GM12875 (cell line): Measurements from ENCODE around the gene CAPN8.

Source experiments
- H3K4me3 ChIP-seq: one replicate; pipeline ENCODE4 v1.5.1; 2011; ENCODE audit warnings: low read depth, low read length, control low read depth
- CTCF ChIP-seq: IDR thresholded peaks from 2 replicates; pipeline ENCODE4 v1.5.1; 2011; ENCODE audit warnings: low read depth, mild to moderate bottlenecking, control low read depth, inconsistent platforms, low read length, moderate library complexity, borderline replicate concordance; ENCODE audit not compliant: insufficient read depth

CAPN8 gene

GRCh38 chr1:223617323-223618070, 48.0 kb downstream of the CAPN8 start:
- H3K4me3 ChIP-seq = no peak overlapping the region
- TF ChIP-seq CTCF = no peak

DNA sequence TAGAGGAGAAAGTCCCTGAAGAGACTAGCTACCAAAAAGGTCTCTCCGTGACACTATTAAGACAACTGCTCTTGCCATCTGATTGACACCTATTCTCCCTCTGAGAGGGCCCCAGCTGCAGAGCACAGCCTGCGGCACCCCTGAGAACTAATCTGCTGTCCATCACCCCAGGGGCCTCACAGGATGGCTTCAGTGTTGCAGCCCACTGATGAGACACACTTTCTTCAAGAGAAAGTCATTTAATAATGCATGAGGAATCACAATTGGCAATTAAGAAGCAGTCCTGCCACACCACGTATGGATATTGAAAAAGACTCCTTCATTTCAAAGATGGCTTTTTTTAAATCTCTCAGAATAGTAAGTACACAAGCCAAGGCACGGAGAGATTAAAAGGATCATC, 48.9 kb downstream of the CAPN8 start:
- H3K4me3 ChIP-seq = no peak overlapping the region
- no peak for TF ChIP-seq CTCF

GRCh38 chr1:223611936-223612335, 53.6 kb downstream of the CAPN8 start:
- H3K4me3 ChIP-seq = no peak overlapping the region
- TF ChIP-seq CTCF = no peak

GRCh38 chr1:223609977-223610376, 55.5 kb downstream of the CAPN8 start:
- no peak overlapping the region for H3K4me3 ChIP-seq
- TF ChIP-seq CTCF = no peak

DNA sequence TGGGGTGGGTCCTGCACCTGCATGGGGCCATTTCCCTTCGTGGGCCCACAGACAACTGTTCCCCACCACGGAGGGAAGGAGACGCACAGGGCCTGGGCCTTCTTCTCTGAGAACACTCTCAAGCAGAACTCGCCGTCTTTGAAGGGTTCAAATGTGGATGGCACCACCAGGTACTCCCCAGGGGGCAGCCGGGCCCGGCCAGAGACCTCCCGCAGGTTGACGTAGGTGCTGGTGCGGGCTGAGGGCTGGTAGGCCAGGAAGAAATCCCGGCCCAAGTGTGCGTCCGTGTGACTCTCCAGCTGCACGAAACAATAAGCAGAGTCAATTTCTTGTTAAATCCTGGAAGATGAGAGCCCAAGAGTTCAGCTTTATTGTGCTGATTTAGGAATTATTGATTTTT, 56.4 kb downstream of the CAPN8 start:
- no peak for TF ChIP-seq CTCF
- H3K4me3 ChIP-seq = no peak overlapping the region

DNA sequence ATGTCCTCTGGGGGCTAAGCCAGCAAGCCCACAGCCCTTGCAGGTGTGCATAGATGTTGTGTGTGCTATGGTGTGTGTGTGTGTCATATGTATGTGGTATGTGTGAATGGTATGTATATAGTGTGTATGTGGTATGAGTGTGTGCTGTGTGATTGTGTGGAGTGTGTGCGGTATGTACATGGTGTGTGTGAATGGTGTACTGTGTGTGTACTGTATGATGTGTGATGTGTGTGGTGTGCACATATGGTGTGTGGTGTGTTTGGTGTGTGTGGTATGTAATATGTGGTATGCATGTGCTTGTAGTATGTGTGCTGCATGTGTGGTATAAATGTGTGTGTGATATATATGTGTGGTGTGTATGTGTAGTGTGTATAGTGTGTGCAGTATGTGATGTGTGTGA, 107.0 kb downstream of the CAPN8 start:
- TF ChIP-seq CTCF = no peak
- H3K4me3 ChIP-seq = no peak overlapping the region

DNA sequence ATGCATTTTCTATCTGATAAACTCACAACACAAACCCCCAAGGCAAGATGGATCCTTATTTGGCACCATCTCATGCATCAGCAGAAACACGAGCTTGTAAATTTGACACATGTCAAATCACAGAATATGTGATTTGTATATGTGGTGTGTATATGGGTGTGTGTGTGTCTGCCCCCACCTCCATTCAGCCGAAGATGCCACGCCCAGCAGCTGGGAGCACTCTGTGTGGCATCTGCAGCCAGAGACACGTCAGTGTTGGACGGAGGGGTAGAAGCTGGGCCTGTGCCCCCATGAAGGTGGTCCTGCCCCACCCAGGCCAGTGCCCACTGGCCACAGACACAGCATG, 108.4 kb downstream of the CAPN8 start:
- H3K4me3 ChIP-seq = no peak overlapping the region

More for the DNA sequence above, 108.4 kb downstream of the CAPN8 start:
- TF ChIP-seq CTCF = no peak
